ENCODE data around the gene SMPD3.

Gene SMPD3

GRCh38 chr16:68370581-68371275 lies 77.6 kb downstream of the SMPD3 start:
- no peak for DNase-seq

GRCh38 chr16:68369697-68370580 lies 78.4 kb downstream of the SMPD3 start:
- peak in 1 of 51 donors; percentile 29 for DNase-seq

- no peak for DNase-seq
Observed at GRCh38 chr16:68369168-68369567, 79.1 kb downstream of the SMPD3 start.

GRCh38 chr16:68368301-68368888 lies 79.9 kb downstream of the SMPD3 start:
- no peak for DNase-seq

- no peak for DNase-seq
Observed at GRCh38 chr16:68367891-68368290, 80.4 kb downstream of the SMPD3 start.

GRCh38 chr16:68367440-68367839 lies 80.9 kb downstream of the SMPD3 start:
- DNase-seq, result no peak

- peak in 15 of 51 donors; percentile 12 to 38 (median 20) for DNase-seq
Observed at GRCh38 chr16:68367030-68367429, 81.3 kb downstream of the SMPD3 start.

GRCh38 chr16:68366062-68366461 lies 82.2 kb downstream of the SMPD3 start:
- DNase-seq, result no peak

GRCh38 chr16:68365167-68365817 lies 83.0 kb downstream of the SMPD3 start:
- peak in 11 of 51 donors; percentile 4 to 36 (median 19) for DNase-seq

- peak in 1 of 51 donors; percentile 53 for DNase-seq
Observed at GRCh38 chr16:68364561-68364998, 83.7 kb downstream of the SMPD3 start.

- DNase-seq, result peak in 1 of 51 donors; percentile 41
Observed at GRCh38 chr16:68363658-68364521, 84.4 kb downstream of the SMPD3 start.

- no peak for DNase-seq
Observed at GRCh38 chr16:68362947-68363657, 85.2 kb downstream of the SMPD3 start.

- no peak for DNase-seq
Observed at GRCh38 chr16:68362262-68362913, 85.9 kb downstream of the SMPD3 start.

- no peak for DNase-seq
Observed at GRCh38 chr16:68361485-68361884, 86.8 kb downstream of the SMPD3 start.

GRCh38 chr16:68360956-68361355 lies 87.4 kb downstream of the SMPD3 start:
- DNase-seq, result peak in 7 of 51 donors; percentile 10 to 36 (median 20)

- DNase-seq, result no peak
Observed at GRCh38 chr16:68360547-68360946, 87.8 kb downstream of the SMPD3 start.

- DNase-seq, result no peak
Observed at GRCh38 chr16:68359398-68360191, 88.7 kb downstream of the SMPD3 start.

- DNase-seq, result no peak
Observed at GRCh38 chr16:68358951-68359350, 89.4 kb downstream of the SMPD3 start.

GRCh38 chr16:68357923-68358322 lies 90.4 kb downstream of the SMPD3 start:
- no peak for DNase-seq

Measured in hypothalamus (tissue), 51 donors.